IPS DF 19.7 (cell line): ENCODE results near the gene ZNF862.

Experiments
- DNase-seq: peaks from one replicate; pipeline ENCODE4 v3.0.0-alpha.2; 2013; ENCODE audit warnings: low read depth, low spot score

Gene ZNF862

DNA sequence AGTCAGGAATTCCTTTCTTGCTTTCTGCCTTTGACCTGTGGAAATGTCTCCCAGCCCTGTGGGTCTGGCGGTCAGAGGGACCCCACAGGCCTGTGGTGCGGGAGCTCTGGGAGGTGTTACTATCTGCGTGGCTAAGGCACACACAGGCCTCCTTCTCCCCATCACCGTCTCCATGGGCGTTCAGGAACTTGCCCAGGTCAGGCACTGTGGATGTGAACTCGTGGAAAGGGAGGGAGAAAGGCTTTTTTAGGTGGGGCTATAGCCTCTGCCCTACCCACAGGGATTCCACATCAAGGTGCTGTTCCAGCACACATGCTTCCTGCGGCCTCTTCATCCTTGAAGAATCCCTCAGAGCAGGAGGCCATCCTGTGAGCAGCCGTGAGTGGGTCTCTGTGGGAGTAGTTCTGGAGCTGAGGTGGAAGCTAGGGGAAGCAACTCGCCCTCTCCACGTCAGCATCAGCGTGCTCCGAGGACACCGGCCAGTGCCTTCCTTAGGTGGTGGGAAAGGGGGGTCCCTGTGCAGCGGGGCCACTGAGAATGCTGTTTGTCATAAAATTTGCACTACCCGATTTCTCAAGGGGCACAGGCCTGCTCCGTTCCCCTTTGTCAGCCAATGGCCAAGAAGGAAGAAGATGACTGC is 28.1 kb downstream of the ZNF862 start:
- DNase-seq: no peak

DNA sequence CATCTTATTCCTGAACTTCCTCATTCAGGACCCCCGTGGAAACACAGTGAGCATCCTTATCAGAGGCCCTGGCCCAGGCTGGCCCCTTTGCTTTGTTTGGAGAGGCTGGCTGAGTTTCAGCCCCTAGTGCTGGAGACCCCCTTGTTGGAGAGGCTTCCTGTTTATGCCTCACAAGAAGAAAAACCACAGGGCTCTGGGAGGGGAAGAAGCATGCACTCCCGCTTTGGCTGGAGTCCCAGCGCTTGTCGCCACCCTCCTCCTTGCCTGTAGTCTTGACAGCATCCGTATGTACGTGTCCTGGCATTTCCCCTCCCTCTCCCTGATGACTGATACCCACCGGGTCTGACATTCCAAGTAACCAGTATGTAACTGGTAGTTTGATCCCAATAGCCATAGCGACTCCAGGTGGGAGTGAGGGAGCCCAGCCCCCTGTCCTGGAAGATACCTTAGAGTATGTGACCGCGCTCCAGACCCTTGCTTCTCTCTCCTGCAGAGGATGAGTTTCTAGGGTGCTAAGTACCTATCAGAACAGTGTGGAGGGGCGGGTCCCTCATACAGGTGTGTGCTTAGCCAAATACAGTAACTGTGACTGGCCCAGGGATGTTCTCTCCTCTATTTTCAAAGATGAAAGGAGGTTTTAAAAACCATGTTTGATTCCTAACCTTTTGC is 28.7 kb downstream of the ZNF862 start:
- no peak for DNase-seq

DNA sequence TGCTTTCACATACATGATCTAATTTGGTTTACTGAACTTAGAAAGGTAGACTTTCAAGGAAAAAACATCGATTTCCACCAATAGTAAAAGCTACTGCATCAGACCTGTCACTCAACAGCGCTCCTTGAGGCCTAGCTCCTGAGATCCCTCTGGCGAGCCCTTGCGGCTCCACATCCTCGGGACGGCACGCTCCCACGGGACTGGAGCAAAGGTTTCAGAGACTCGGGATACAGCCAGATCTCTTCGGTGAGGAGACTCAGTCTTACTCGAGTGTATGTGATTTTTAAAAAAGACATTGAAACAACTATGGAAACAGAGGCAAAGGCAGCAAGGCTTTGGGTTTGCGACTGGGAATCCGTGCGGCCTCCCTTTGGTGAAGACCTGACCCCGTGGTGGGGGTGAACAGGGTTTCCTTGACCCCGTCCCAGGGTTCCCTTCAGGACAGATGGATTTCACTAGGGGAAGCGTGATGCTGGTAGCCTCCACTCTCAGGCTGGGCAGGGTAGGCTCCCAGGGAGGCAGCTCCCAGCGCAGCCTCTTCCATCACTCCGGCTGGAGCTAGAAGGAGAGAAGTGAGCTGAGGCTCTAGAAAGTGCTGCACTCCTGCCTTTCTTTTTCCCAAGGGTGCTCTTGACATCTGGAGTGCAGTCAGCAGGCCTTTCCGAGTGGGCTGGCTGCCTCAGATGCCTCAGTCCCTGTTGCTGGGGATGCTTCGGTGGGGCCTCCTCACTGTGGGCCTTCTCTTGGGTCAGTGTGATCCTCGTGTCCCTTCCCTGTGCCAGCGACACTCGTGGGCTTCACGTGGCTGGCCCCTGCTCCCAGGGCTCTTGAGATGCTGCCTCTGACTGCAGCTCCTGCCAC is 29.8 kb downstream of the ZNF862 start:
- DNase-seq: no peak

DNA sequence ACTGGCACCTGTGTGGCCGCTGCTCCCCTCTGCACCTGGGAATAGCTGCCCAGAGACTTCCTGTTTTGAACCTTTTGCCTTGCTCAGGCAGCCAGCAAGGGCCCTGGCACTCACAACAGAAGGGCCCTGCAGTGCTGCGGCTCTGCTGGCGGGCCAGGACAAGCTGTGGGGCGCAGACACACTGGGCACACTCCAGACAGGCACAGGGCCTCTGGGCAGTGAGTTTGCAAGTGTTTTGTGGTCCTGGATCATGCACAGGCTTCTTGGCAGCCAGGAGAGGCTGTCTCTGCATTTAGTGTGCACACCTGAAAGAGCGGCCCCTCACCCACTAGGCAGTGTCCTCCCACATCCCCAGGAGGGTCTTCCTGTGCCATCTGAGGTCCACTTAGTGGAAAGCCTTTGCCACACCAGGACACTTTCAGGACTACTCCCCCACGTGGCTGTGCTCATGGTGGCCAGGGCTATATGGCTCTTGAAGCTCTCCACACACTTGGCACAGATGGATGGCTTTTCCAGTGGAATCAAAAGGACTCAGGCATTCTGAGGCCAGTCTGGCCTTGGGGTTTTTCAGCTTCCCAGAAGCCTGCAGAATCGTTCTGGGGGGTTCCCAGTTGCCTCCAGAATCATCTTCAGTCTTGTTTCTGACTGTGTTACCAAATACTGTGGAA is 30.6 kb downstream of the ZNF862 start:
- no peak for DNase-seq

DNA sequence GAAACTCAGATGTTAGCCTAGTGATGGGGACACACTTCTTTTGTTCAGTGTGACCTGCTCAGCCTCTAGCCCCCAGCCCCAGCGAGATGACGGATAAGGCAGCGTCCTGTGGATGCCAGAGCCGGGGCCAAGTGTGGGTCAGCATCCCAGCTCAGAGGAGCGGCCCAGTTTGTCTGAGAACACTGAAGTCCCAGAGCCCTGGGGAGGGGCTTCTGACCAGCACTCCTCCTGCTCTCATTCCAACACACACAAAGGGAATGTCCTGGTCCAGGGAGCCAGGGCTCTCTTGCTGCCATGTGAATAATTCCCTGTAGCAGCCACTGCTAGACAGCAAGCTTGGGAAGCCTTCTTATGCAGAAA is 31.1 kb downstream of the ZNF862 start:
- DNase-seq: no peak

DNA sequence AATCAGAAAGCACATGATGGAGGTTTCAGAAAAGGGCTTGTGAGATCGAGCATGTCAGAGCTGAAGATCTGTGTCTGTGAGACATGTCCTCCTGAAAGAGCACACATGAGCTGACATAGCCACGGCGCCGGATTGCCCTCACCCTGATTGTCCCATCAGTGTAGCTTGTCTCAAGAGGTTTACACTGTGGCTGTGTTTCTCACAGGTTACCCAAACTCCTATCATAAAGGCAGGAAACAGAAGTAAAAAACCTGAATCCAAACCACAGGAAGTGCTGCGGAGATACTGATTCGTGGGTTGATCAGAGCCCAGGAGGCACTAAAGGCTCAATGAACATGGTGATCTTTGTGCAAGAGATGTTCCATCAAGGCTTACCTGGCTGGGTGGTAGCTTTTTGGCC is 31.7 kb downstream of the ZNF862 start:
- no peak for DNase-seq

DNA sequence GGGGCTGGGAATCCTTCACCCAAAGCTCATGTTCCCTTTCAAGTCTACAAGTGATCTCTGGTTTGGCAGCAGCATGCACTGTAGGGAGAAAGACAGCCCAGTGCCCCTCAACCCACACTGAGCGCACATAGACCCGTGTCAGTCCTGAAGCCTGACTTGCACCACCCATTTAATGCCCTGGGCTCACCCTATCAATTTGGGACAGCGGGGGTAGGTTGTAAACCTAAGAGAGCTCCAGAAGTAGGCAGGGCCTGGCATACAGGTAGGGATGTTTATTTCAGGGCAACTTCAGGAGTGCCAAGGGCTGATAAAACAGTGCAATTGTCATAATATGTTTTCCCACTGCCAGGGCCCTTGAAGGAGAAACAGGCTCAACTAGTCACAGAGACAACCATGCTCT is 32.1 kb downstream of the ZNF862 start:
- DNase-seq: no peak

DNA sequence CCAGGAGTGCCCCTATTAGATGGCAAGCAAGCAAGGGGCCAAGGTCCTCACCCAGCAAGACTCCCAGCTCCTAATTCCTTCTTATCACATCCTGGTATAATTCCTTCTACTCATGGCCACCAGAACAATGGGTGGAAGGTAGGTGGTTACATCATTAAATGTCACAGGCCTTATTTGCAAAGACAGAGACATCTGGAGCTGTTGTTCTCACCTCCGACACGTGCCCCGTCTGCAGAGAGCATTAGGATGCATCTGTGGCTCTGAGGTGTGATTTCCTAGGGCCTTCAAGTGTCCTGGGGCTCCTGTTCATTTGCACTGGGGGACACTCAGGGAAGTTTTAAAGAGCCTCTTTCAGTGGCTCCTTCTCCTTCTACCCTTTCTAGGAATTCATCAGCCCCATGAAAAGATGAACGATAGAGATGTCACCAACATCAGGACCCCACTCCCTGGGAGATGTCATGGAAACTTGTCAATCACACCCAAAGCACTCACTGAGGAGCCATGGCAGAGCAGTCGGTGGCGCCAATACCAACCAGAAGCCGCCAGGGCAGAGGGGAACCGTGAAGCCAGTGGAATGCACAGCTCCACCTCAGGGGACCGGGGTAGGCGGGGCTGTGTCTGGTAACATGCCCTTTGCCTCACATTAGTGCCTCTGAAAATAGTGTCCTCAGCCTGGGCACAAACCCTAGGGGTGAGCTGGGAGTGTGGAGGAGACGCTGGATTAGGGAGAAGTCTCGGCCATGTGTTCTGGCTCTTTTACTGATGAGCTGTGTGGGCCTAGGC is 32.7 kb downstream of the ZNF862 start:
- DNase-seq: no peak

DNA sequence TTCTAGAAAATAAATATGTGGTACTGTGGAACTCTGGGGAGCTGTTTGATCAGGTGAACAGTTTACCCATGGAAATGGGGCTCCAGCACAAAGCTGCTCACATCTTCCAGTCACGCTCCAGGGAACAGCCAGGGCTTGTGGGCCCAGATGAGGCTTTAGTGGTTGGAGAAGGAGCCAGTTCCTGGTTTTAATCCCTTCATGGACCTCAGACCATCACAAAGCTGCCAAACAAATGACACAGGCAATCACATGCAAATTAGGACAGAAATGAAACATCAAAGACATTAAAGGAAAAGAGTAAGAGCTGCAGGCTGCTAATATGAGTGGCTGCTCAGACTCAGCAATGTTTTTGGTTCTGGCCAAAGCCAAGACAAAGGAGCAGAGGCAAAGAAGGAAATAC is 33.4 kb downstream of the ZNF862 start:
- DNase-seq: no peak

DNA sequence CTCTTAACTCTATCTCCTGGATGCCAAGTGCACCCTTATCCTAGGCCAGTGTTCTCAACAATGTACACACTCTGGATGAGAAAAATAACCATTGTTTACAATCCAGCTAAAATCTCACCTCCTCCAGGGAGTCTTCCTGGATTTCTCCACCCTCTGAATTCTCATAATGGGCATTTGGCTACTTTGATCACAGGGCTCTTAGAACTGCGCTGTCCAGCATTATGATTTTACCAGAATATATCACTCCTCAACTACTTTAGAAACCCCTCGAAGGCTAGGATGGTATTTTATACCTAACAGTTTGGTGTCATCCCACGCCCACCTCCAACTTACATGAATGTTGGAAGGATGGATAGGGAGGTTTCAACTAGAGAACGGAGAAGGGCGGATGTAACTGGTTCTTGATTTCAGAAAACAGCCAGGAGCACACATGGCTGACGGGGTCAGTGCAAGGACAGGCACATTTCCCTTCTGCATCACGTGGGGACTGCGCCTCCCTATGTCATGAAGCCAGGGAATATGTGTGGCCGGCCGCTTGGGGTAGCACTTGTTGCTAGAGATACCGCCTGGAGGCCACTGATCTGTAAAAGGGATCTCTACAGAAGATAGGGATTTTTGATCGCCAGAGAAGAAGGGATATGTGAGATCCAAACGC is 34.4 kb downstream of the ZNF862 start:
- DNase-seq: no peak

DNA sequence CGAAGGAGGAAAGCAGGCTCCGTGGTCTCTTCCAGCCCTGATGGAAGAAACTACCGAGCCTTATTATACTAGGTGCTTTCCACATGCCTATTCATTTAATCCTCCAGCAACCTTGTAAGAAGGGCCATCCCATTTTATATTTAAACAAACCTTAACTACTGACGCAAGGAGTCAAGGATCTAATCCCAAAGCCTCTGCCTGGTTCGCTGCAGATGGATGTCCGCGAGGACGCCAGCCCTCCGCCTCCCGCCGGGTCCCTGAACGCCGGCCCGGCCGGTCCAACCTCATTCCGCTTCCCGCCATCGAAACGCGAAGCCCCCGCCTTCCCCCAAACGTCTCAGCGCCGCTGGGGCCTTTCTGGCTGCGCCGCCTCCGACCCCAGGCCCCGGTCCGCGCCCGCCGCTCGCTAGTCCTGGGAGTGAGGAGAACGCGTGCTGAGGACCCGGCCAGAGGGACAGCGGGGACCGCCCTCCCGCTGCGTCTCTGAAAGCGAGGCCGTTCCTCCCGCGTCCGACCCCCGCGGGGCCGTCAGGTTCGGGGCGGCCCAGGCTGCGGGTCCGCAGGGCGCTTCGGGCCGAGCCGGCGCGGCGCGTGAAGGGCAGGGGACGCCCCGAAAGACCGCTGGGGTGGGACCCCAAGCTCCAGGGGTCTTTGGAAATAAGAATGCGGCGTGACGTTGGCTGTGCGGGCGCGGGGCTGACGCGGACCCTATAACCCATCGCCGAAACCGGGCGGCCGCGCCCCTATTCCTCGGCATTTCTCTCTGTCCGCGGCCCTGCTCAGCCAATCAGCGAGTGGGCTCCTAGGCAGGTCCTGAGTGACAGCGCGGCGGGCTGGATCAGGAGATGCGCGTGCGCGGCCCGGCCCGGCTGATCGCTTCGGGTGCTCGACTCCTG is 35.1 kb downstream of the ZNF862 start, which contains the start of gene ATP6V0E2:
Gene ATP6V0E2, plus strand, starts transcription at position 896 of the 896 bp plus-strand sequence. CDS start 97 bp downstream, outside the sequence.
- DNase-seq: no peak

DNA sequence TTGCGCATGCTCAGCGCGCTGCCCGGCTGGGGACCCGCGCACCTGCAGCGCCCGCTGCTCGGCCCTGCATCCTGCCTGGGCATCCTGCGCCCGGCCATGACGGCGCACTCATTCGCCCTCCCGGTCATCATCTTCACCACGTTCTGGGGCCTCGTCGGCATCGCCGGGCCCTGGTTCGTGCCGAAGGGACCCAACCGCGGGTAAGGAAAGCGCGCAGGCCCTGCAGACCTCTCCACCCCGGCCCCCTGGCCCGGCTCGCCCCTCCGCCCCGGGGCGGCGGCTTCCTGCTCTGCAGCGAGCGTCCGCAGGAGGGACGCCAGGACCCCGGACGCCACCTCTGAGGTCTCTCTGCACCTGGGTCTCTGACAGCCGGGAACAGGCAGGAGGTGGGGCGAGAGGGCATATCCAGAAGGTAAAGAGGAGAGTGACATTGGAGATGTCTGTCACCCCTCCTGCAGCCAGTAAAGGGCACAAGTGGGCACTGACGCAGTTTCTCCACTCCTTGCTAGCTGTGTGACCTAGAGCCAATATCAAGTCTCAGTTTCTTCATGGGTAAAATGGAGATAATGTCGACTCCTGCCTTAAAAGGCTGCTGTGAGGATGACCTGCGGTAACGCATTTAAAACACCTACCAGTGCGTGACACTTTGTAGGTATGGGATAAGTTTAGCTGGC is 35.9 kb downstream of the ZNF862 start:
- DNase-seq: no peak

DNA sequence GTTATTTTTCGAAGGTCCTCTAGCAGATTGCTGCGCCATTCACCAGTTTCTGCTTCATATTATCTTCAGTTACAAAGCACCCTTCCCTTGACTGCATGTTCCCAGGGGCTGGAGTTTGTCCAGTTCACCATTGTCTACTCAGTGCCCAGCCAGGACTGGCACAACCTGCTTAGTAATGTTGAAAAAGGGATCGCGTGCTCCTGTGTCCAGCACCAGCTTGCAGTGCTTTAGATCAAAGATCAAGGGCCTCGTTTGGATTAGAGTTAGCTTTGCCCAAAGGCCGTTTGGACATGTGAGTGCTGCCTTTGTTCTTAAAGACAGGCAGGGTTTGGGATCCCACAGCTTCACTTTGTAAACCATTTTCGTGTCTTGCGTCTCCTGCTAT is 36.5 kb downstream of the ZNF862 start:
- DNase-seq: no peak

DNA sequence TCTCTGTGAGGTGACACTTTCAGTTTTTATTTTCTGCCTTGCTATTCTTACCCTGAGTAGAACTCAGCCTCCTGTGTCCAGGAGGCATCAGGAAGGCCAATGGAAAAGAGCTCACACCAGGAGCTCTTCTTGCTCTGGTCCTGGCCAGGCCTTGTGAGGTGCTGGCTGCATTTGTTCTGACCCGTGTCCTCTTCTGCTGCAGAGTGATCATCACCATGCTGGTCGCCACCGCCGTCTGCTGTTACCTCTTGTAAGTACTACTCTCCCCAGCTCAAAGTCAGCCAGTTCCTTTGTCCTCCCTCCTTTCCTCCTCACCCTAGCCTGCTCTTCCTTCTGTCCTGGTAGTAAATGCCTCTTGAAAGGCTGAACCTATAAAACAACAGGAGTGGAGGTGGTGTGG is 37.2 kb downstream of the ZNF862 start:
- no peak for DNase-seq

DNA sequence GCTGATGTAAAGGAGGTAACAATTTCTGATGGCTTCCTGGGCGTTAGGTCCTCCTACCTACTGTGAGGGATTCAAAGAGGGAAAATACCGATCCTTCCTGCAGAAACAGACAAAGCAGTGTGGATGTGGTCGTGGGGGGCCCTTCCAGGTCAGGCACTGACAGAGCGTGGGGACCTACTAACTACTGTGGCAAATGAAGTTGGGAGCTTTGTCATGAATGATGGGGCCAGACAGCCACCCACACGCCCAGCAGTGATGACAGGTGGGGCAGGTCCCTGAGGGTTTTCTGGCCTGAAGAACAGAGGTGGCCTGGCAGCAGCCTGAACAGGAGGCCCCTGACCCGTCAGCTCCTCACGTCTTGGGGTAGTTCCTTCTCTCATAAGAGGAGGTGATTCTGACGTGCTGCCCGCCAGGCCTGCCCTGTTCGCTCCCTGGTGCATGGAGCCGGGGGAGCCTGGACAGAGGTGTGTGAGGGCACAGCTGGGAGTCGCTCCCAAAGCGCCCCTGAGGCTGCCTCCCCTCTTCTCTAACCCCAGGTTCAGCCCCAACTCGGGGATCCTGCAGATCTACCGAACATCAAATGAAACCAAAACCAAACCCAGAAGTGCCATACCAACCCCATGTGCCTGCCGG is 39.8 kb downstream of the ZNF862 start:
- no peak for DNase-seq

DNA sequence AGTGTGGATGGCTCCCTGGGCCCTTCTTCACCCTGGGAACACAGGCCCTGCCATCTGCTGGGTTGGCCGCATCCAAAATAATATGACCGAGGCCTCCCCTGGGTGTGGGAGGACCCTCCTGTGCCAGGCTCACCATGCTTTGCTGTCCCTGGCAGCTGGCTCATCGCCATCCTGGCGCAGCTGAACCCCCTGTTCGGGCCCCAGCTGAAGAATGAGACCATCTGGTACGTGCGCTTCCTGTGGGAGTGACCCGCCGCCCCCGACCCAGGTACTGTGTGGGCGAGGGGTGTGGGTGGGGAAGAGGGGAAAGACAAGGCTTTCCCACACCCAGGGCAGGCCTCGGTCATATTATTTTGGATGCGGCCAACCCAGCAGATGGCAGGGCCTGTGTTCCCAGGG is 40.3 kb downstream of the ZNF862 start:
- DNase-seq: no peak

DNA sequence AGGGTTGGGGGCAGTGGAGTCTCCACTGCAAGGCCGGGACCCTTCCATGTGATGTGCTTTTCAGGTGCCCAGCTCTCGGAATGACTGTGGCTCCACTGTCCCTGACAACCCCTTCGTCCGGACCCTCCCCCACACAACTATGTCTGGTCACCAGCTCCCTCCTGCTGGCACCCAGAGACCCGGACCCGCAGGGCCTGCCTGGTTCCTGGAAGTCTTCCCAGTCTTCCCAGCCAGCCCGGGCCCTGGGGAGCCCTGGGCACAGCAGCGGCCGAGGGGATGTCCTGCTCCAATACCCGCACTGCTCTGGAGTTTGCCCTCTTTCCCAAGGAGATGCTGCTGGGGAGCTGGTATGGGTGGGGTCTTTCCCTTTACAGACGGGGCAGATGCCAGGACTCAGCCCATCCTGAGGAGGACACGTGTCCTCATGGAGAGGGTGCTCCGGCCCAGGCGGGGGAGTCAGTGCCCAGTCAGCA is 41.1 kb downstream of the ZNF862 start:
- no peak for DNase-seq

DNA sequence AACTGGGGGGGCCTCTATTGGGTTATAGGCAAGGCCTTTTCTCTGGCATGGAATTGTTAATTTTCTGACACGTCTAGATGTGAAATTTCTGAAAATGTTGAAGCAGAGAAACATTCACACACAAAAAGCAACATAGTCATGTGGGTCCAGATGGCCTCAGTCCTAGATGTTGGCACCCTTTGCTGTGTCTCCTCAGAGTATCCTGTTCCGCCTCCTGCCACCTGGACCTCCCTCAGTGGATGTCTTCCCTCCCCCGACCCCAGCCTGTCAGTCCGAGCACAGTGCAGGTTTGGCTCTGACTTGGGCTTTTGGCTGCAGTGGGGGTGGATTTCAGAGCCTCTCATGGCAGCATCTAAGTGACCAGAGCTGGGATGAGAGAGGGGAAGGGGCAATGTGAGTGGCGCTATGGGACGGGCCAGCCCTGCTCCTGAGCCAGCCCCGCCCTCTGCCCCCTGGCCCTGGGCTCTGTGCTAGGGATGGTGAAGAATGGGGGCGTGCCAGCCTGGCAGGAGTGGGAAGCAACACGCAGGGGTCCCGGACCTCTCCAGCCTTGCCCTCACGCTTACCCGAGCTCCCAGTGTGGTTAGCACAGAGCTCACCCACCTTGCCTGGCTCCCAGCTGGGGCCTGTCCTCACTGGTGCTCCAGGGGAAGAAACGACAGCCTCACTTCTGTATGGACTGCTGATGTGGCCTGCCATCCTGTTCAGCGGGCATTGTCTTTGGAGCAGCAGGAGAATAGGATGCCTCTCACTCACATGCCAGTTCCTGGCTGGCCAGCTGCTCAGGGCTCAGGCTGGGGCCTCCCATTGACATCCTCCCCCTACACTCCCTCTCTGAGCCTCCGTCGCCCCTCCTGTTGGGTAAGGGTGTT is 41.8 kb downstream of the ZNF862 start:
- no peak for DNase-seq
